ENCODE measurements around the gene RELT.

The RELT gene

GRCh38 chr11:73399159-73399590, 23.0 kb downstream of the RELT start:
- H3K79me2 ChIP-seq (ENCODE audit: control insufficient read depth, insufficient read depth, low read length, unreplicated experiment): no peaks in the 10 kb centered on the region
- H3K4me1 ChIP-seq (ENCODE audit: control insufficient read depth, insufficient read depth, low read length, unreplicated experiment): peaks cover 39% of the 10 kb centered on the region
- peak overlapping the region; percentile 29; the same call in 1 of the 2 replicates for H3K27ac ChIP-seq (ENCODE audit: low read depth, low read length)
- H2AFZ ChIP-seq (ENCODE audit: low read length, unreplicated experiment): no peak overlapping the region
- H3K4me3 ChIP-seq (ENCODE audit: low read depth, low read length): peak overlapping the region; percentile 1; the same call in 1 of the 2 replicates
- H3K27me3 ChIP-seq (ENCODE audit: insufficient read depth, low read length): no peaks in the 10 kb centered on the region
- H3K36me3 ChIP-seq (ENCODE audit: insufficient read depth, low read length): no peaks in the 10 kb centered on the region; the same call in 1 of the 2 replicates

DNA sequence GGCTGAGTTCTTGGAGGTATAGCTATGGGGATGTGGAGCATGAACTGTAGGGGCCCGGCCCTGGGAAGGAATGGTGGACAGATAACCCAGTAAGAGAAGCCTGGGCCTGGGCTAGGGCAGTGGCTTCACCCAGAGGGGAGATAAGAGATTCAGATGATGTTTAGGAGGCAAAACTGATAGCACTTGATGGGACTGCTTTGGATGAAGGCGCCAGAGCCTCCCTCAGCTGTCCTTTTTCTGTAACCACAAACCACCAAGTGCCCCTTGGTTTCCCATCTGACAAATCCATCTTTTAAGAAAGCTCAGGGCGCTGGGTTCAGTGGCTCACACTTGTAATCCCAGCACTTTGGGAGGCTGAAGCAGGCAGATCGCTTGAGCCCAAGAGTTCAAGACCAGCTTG, 23.4 kb downstream of the RELT start:
- Histone ChIP-seq H3K4me1 (ENCODE audit: control insufficient read depth, insufficient read depth, low read length, unreplicated experiment) (peaks cover 39% of the 10 kb centered on the region), H3K27ac (ENCODE audit: low read depth, low read length) (peak overlapping the region; percentile 29; the same call in 1 of the 2 replicates), H3K27me3 (ENCODE audit: insufficient read depth, low read length) (no peaks in the 10 kb centered on the region), H3K4me3 (ENCODE audit: low read depth, low read length) (peak overlapping the region; percentile 1; the same call in 1 of the 2 replicates), H2AFZ (ENCODE audit: low read length, unreplicated experiment) (no peak overlapping the region), H3K36me3 (ENCODE audit: insufficient read depth, low read length) (no peaks in the 10 kb centered on the region; the same call in 1 of the 2 replicates), H3K79me2 (ENCODE audit: control insufficient read depth, insufficient read depth, low read length, unreplicated experiment) (no peaks in the 10 kb centered on the region)

DNA sequence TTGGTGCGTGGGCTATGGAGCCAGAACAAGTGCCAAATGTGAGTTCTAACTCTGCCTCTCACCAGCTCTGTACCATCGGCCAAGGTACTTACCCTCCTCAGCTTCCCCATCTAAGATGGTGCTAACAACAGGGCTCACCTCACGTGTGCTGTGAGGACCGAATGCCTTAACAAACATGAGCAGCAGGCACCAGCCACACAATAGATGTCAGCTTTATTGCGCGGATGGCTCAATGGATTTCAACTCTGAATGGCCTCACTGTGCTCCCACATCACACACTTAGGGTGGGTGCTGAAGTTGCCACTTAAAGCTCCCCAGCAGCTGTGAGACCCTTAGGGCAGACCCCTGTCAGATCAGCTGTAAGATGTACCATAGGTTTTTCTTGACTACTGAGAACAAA, 24.1 kb downstream of the RELT start:
- H3K79me2 ChIP-seq (ENCODE audit: control insufficient read depth, insufficient read depth, low read length, unreplicated experiment): no peaks in the 10 kb centered on the region
- H2AFZ ChIP-seq (ENCODE audit: low read length, unreplicated experiment): no peak overlapping the region
- no peak overlapping the region for H3K27ac ChIP-seq (ENCODE audit: low read depth, low read length)
- no peaks in the 10 kb centered on the region for H3K27me3 ChIP-seq (ENCODE audit: insufficient read depth, low read length)
- H3K4me3 ChIP-seq (ENCODE audit: low read depth, low read length): no peak overlapping the region
- H3K4me1 ChIP-seq (ENCODE audit: control insufficient read depth, insufficient read depth, low read length, unreplicated experiment): peaks cover 39% of the 10 kb centered on the region
- no peaks in the 10 kb centered on the region; the same call in 1 of the 2 replicates for H3K36me3 ChIP-seq (ENCODE audit: insufficient read depth, low read length)

GRCh38 chr11:73401217-73401923, 25.2 kb downstream of the RELT start:
- Histone ChIP-seq H3K4me3 (ENCODE audit: low read depth, low read length) (no peak overlapping the region), H3K36me3 (ENCODE audit: insufficient read depth, low read length) (no peaks in the 10 kb centered on the region), H3K27me3 (ENCODE audit: insufficient read depth, low read length) (no peaks in the 10 kb centered on the region), H3K79me2 (ENCODE audit: control insufficient read depth, insufficient read depth, low read length, unreplicated experiment) (no peaks in the 10 kb centered on the region), H3K27ac (ENCODE audit: low read depth, low read length) (no peak overlapping the region), H2AFZ (ENCODE audit: low read length, unreplicated experiment) (no peak overlapping the region), H3K4me1 (ENCODE audit: control insufficient read depth, insufficient read depth, low read length, unreplicated experiment) (peaks cover 39% of the 10 kb centered on the region)

DNA sequence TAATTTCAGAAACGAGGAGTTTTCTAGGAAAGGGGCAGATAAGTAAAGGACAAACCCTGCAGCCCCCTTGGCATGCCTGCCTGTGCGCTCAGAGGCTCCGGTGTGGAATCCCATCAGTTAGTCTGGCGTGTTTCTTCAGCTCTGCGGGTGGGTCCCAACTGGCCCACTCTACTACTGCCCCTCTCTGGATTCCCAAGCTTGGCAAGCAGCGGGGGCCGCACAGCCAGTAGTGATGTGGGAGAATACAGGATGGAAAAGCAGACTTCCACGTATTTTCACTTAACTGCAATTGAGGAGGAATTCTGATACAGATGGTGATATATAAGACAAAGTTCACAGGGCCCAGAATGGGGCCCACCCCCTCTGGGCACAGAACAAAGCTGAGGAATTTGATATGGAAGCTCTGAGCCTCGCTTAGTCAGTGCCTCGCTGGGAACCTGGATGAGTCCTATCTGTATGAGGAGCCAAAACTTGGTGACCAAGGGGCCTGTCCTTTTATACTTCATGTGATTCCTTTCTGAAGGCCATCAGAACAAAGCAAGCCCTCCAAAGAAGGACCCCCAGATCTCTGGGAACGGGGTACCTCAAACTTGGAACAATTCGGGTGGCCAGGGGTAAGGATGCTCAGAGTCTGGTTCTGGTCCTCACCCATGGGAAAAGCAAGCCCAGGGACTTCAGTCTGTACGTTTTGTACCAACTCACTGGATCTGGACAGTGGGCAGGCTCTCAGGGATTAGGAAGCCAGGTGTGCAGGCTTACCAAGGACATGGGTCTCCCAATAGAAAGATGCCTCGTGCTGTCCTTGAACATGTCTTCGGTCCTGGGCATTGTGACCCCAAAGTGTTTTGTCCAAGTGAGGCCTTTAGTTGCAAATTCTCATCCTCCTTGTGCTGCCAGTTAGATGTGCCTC, 26.0 kb downstream of the RELT start:
- Histone ChIP-seq H3K79me2 (ENCODE audit: control insufficient read depth, insufficient read depth, low read length, unreplicated experiment) (no peaks in the 10 kb centered on the region), H3K36me3 (ENCODE audit: insufficient read depth, low read length) (no peaks in the 10 kb centered on the region), H3K27me3 (ENCODE audit: insufficient read depth, low read length) (no peaks in the 10 kb centered on the region), H3K27ac (ENCODE audit: low read depth, low read length) (no peak overlapping the region), H2AFZ (ENCODE audit: low read length, unreplicated experiment) (no peak overlapping the region), H3K4me1 (ENCODE audit: control insufficient read depth, insufficient read depth, low read length, unreplicated experiment) (peaks cover 39% of the 10 kb centered on the region), H3K4me3 (ENCODE audit: low read depth, low read length) (no peak overlapping the region)

DNA sequence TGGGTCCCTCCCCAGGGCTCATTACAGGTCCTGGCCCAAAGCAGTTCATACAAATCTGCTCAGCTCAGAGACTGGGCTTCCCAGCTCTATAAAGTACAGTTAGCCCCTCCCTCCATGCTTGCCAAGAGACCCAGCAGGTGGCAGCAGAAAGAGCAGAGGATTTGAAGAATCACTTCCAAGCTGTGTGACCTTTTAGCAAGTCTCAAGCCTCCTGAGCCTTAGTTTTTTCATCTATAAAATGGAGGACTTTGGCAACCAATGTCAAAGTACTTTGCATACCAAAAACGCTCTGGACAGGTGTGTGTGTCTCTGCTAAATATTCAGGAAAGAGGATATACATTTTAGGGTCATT, 26.6 kb downstream of the RELT start:
- H3K79me2 ChIP-seq (ENCODE audit: control insufficient read depth, insufficient read depth, low read length, unreplicated experiment): no peaks in the 10 kb centered on the region
- H3K4me1 ChIP-seq (ENCODE audit: control insufficient read depth, insufficient read depth, low read length, unreplicated experiment): peaks cover 39% of the 10 kb centered on the region
- H2AFZ ChIP-seq (ENCODE audit: low read length, unreplicated experiment): no peak overlapping the region
- no peak overlapping the region for H3K27ac ChIP-seq (ENCODE audit: low read depth, low read length)
- H3K27me3 ChIP-seq (ENCODE audit: insufficient read depth, low read length): no peaks in the 10 kb centered on the region
- H3K4me3 ChIP-seq (ENCODE audit: low read depth, low read length): no peak overlapping the region
- no peaks in the 10 kb centered on the region for H3K36me3 ChIP-seq (ENCODE audit: insufficient read depth, low read length)

DNA sequence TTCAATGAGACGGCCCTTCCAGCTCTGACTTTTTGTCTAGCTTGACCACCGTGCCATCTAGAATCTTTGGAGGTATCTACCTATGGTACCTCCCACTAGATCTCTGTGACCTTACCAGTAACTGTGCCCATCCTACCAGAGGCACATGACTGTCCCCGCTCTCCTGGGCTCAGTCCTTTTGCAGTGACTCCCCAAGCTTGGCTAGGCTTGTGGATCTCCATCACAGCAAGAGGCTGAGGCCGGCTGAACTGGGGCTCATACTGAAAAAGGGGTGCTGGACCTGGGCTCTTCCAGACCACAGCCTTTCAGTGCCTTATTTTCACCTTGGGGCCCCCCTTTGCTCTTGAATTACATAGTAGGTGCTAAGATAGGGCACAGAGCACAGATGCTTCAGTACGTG, 27.3 kb downstream of the RELT start:
- no peak overlapping the region for H3K27ac ChIP-seq (ENCODE audit: low read depth, low read length)
- H3K4me1 ChIP-seq (ENCODE audit: control insufficient read depth, insufficient read depth, low read length, unreplicated experiment): peaks cover 37% of the 10 kb centered on the region
- H3K4me3 ChIP-seq (ENCODE audit: low read depth, low read length): no peak overlapping the region
- H2AFZ ChIP-seq (ENCODE audit: low read length, unreplicated experiment): no peak overlapping the region
- H3K79me2 ChIP-seq (ENCODE audit: control insufficient read depth, insufficient read depth, low read length, unreplicated experiment): no peaks in the 10 kb centered on the region
- no peaks in the 10 kb centered on the region for H3K27me3 ChIP-seq (ENCODE audit: insufficient read depth, low read length)
- H3K36me3 ChIP-seq (ENCODE audit: insufficient read depth, low read length): no peaks in the 10 kb centered on the region

GRCh38 chr11:73404048-73404447, 27.8 kb downstream of the RELT start:
- Histone ChIP-seq H3K36me3 (ENCODE audit: insufficient read depth, low read length) (no peaks in the 10 kb centered on the region), H2AFZ (ENCODE audit: low read length, unreplicated experiment) (no peak overlapping the region), H3K79me2 (ENCODE audit: control insufficient read depth, insufficient read depth, low read length, unreplicated experiment) (no peaks in the 10 kb centered on the region), H3K27me3 (ENCODE audit: insufficient read depth, low read length) (no peaks in the 10 kb centered on the region), H3K4me1 (ENCODE audit: control insufficient read depth, insufficient read depth, low read length, unreplicated experiment) (peaks cover 32% of the 10 kb centered on the region), H3K27ac (ENCODE audit: low read depth, low read length) (no peak overlapping the region), H3K4me3 (ENCODE audit: low read depth, low read length) (no peak overlapping the region)

- Histone ChIP-seq H3K27me3 (ENCODE audit: insufficient read depth, low read length) (no peaks in the 10 kb centered on the region), H3K36me3 (ENCODE audit: insufficient read depth, low read length) (no peaks in the 10 kb centered on the region; the same call in 1 of the 2 replicates), H2AFZ (ENCODE audit: low read length, unreplicated experiment) (no peak overlapping the region), H3K79me2 (ENCODE audit: control insufficient read depth, insufficient read depth, low read length, unreplicated experiment) (no peaks in the 10 kb centered on the region), H3K4me3 (ENCODE audit: low read depth, low read length) (no peak overlapping the region), H3K4me1 (ENCODE audit: control insufficient read depth, insufficient read depth, low read length, unreplicated experiment) (peaks cover 26% of the 10 kb centered on the region), H3K27ac (ENCODE audit: low read depth, low read length) (no peak overlapping the region)
Observed at GRCh38 chr11:73404506-73405145, 28.4 kb downstream of the RELT start.

GRCh38 chr11:73405146-73405510, 28.9 kb downstream of the RELT start:
- H3K4me1 ChIP-seq (ENCODE audit: control insufficient read depth, insufficient read depth, low read length, unreplicated experiment): peaks cover 23% of the 10 kb centered on the region
- no peak overlapping the region for H3K4me3 ChIP-seq (ENCODE audit: low read depth, low read length)
- no peaks in the 10 kb centered on the region for H3K79me2 ChIP-seq (ENCODE audit: control insufficient read depth, insufficient read depth, low read length, unreplicated experiment)
- H3K27ac ChIP-seq (ENCODE audit: low read depth, low read length): no peak overlapping the region
- no peaks in the 10 kb centered on the region; the same call in 1 of the 2 replicates for H3K36me3 ChIP-seq (ENCODE audit: insufficient read depth, low read length)
- no peak overlapping the region for H2AFZ ChIP-seq (ENCODE audit: low read length, unreplicated experiment)
- no peaks in the 10 kb centered on the region for H3K27me3 ChIP-seq (ENCODE audit: insufficient read depth, low read length)

Data from ACC112 (cell line).